ENCODE results near the gene CD3G.
"Not testable (repeated sequence)": the region's sequence is repeated elsewhere in the genome, so short reads cannot be mapped to it uniquely, and the experiment has no call there.

CD3G gene

DNA sequence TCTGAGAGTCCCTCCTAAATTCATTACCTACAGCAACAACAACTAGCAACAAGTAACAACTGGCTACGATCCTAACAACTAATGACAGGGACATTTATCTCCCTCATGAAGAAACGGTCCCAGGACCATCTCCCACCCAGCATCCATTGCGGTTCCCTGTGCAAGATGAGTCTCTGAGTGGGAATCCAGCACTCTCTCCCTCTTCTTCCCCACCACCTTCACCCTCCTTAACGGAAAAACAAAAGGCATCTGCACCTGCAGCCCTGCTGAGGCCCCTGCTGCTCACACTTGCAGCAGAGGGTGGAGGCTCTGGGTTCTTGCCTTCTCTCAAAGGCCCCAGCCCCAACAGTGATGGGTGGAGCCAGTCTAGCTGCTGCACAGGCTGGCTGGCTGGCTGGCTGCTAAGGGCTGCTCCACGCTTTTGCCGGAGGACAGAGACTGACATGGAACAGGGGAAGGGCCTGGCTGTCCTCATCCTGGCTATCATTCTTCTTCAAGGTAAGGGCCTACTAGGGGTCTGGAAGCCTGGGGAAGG lies at the start of gene CD3G:
CD3G (plus strand) TSS at position 364 of the 535 bp plus-strand sequence; CDS start at position 444, 80 bp downstream.
- peak; percentile 80 for DNase-seq (ENCODE audit: low spot score)

DNA sequence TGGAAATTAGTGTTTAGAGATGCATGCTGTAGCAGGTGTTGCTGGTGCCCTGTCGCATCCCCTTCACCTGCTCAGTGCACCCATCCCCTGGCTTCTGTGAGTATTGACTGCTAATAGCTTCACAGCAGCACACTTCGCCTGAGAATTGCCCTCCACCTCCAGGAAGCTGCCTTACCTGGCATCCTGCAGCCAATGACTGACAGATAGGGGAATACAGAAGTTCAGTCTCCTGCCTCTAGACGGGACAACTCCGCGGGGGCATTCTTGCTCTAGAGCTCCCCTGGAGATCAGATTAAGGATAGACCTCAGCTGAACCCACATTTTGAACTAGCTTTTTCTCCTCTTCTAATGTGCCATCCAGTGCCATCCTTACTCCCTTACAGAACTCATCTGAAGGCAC lies 48.9 kb upstream of the CD3G start:
- no peak for DNase-seq (ENCODE audit: low spot score)

DNA sequence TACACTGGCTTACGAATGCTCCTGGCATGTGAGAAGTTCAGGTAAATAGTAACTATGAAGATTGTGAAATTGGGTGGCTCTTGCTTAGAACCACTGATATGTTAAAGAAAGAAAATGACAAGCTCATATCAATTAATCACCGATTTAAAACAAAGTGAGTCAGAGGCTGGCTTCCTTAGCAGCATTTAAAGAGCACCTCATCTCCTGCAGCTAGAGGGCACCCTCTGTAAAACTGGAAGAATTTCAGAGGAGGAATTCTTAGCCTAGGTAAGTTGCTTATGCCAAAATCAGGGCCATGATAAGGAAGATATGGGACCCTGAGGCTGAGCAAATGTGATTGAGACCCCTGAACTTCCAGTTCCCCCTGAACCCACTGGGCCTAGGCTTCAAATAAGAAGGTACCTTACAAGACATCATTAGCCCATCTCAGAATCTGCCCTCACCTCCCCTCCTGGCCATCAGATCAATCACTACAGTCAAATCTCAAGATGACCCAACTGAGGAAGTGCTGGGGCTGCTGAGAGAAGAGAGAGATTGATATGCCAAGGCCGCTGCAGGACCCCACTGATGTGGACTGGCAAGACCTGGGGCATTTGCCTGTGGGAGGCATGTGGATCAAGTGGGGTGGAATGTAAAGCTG lies 48.2 kb upstream of the CD3G start:
- DNase-seq (ENCODE audit: low spot score) = peak; percentile 82

DNA sequence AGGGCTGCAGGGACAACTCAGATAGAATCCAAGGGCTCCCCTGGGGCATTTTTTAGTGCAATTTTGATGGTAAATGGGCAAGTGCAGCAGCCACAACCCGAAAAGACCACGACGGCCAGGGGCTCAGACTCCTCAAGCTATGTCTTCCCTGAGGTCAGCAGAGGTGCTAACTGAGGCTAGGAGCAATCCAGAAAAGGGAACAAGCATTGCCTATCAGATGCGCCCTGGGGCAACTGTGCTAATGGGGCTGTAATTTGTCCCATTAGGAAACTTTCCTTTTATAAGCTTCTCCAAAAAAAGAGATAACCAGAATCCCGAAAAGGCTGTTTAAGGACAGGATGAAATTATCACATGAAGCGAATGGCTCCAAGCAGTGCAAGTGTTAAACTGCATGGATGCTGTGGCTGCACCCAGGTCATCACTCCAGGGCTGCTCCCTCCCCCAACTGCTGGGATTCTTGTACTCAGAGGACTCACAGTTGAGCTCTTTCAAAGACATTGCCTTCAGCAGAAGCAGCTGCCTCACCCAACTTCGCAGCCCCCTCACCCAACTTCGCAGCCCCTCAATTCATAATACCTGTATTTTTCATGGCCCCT lies 42.4 kb upstream of the CD3G start:
- no peak for DNase-seq (ENCODE audit: low spot score)

DNA sequence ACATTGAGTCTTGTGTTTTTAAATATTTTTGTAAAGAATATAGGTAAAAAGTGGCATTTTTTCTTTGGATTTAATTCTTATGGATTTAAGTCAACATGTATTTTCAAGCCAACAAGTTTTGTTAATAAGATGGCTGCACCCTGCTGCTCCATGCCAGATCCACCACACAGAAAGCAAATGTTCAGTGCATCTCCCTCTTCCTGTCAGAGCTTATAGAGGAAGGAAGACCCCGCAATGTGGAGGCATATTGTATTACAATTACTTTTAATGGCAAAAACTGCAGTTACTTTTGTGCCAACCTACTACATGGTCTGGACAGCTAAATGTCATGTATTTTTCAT lies 39.9 kb upstream of the CD3G start:
- DNase-seq (ENCODE audit: low spot score) = no peak

DNA sequence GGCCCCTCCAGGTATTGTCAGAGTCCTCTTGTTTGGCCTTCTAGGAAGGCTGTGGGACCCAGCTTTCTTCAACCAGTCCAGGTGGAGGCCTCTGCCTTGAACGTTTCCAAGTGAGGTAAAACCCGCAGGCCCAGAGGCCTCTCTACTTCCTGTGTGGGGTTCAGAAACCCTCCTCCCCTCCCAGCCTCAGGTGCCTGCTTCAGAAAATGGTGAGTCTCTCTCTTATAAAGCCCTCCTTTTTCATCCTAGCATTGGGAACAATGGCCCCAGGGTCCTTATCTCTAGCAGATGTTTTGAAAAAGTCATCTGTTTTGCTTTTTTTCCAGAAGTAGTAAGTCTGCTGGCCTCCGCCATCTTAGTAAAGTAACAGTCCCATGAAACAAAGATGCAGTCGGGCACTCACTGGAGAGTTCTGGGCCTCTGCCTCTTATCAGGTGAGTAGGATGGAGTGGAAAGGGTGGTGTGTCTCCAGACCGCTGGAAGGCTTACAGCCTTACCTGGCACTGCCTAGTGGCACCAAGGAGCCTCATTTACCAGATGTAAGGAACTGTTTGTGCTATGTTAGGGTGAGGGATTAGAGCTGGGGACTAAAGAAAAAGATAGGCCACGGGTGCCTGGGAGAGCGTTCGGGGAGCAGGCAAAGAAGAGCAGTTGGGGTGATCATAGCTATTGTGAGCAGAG lies 39.4 kb upstream of the CD3G start, which contains the start of gene CD3E:
CD3E (plus strand) TSS at position 163 of the 681 bp plus-strand sequence; CDS start at position 386, 223 bp downstream.
- DNase-seq (ENCODE audit: low spot score) = peak; percentile 72

DNA sequence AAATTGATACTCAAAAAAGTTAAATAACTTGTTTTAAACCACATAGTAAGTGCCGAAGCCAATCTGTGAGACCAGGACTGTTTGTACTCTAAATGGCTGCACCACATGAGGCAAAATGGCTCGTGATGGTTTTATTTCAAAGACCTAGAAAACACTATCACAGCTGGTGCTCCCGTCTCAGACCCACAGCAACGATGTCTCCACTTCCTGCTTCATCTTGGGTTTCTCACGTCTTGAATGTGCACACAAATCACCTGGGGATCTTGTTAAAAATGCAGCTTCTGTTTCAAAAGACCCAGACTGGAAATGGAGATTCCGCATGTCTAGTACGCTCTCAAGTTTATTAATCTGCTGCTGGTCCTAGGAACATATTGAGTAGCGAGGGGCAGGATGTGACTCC lies 38.4 kb upstream of the CD3G start:
- DNase-seq (ENCODE audit: low spot score) = peak; percentile 67

DNA sequence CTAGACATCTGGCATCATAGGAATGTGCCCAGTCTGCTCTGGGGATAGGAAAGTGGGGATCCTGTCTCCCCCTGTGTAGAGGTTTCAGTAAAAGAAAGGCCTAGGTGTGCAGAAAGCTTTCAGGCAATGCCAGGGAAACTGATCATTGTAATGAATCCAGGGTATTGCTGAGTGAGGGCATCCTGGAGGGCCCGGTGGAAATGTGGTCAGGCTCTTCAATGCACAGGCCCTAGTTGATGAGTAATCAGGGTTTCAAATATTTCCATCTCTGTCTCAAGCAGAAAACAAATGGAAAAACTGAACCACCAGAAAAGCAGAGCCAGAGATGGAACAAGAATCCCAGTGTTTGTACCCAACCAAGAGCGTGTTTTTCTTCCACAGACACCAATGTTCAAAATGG lies 37.6 kb upstream of the CD3G start:
- peak; percentile 42 for DNase-seq (ENCODE audit: low spot score)

DNA sequence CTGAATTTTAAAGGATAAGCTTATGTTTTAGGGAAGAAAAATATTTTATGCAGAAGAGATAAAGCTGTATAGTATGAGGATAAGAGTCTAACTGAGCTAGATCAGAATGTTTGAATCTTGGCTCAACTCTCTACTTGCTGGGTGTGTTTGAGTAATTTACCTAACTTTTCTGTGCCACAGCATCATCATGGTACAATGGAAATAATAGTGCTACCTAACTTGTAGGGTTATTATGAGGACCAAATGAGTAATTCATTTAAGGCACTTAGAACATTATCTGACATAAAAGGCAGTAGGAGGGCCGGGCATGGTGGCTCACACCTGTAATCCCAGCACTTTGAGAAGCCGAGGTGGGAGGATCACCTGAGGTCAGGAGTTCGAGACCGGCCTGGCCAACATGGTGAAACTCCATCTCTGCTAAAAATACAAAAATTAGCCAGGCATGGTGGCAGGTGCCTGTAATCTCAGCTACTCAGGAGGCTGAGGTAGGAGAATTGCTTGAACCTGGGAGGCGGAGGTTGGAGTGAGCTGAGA lies 35.1 kb upstream of the CD3G start:
- not testable (repeated sequence) for DNase-seq (ENCODE audit: low spot score)

DNA sequence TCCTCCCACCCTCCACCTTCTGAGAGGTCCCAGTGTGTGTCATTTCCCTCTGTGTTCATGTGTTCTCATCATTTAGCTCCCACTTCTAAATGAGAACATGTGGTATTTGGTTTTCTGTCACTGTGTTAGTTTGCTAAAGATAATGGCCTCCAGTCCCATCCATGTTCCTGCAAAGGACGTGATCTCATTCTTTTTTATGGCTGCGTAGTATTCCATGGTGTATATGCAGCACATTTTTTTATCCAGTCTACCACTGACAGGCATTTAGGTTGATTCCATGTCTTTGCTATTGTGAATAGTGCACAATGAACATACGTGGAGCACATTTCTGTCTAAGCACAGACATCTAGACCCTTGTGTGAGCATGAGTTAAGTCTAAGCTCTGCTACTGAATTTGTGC lies 33.9 kb upstream of the CD3G start:
- DNase-seq (ENCODE audit: low spot score) = no peak

DNA sequence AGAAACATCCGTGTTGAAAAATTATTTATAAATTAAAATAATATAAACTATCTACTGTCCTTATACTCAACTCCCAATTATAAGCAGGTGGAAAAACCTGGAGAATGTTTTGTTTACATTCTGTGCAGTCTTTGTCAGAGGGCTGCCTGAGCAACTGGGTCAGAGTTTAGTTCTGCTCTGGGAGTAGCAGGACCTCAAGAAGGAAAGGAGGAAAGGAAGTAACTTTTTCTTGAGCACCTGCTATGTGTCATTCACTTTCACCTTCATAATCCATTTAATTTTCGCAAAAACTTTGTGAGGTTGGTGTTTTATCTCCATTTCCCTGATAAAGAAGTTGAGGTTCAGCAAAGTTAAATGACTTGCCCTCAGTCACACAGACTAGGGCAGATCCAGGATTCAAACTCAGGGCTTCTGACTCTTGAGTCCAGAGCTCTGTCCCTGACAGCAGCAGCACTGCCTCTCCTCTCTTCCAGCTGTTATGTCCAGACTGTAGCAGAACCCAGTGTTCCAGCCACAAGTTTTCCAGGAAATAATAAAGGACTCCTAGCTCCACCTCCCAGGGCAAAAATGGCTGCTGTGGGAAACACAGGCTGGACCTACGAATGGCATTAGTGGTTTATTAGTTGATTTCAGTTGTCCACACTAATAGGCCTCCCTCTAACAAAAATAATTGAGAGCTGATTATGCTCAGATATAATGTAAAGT lies 33.2 kb upstream of the CD3G start:
- no peak for DNase-seq (ENCODE audit: low spot score)

DNA sequence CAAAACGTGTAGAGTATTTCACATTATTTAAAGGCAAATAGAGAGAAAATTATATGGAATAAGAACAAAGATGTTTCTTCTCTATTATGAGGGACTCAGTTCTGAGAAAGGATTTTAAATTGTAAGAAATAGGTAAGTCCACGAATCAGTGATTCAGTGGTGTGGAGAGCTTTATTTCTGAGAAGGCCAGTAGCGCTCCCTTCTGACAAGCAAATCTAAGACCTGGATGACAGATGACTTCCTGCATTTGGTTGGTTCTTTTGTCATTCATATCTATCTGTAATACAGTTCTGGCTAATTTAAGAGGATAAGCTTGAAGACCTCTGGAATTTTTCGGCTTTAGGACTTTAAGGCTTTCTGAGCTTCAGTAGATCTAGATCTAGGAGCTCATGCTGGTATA lies 32.6 kb upstream of the CD3G start:
- peak; percentile 70 for DNase-seq (ENCODE audit: low spot score)

DNA sequence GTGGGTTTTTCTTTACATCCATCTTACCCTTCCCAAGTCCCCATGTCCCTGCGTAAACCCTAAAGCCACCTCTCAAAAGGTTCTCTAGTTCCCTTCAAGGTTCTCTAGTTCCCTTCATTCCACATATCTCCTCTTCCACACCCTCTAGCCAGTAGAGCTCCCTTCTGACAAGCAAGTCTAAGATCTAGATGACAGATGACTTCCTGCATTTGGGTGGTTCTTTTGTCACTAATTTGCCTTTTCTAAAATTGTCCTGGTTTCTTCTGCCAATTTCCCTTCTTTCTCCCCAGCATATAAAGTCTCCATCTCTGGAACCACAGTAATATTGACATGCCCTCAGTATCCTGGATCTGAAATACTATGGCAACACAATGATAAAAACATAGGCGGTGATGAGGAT lies 31.8 kb upstream of the CD3G start:
- no peak for DNase-seq (ENCODE audit: low spot score)

DNA sequence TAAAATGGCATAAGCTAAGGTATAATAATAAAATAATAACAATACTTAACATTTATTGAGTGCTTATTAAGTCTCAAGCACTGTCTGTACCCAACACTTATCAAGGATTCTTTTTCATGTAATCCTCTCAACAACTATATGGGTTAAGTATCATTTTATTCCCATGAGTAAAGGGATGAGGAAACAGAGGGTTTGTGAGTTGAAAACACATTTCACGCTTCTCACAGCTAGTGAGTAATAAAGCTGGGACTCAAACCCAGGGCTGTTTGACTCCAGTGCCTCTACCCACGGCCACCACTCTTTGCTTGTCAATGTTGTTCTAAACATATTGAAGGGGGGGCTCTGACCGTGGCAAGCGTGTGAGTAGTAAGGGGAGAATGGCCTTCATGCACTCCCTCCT lies 30.9 kb upstream of the CD3G start:
- no peak for DNase-seq (ENCODE audit: low spot score)

DNA sequence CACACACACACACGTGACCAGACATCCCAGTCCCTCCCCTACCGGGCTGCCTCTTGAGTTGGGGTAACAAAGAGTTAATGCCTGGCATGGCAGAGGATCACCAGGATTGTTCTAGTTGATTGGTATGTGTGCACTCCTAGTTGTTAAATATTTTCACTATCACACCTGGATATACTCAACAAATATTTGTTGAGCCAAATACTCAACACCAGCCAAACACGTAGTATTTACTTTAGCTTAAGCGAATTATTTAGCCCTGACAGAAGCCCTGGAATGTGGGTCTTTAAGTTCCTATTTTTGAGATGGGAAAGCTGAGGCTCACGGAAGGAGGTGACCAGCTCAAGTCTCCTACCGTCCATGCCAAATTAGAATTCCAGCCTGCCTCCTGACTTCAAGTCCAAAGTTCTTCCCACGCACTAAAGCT lies 29.1 kb upstream of the CD3G start:
- DNase-seq (ENCODE audit: low spot score) = no peak

DNA sequence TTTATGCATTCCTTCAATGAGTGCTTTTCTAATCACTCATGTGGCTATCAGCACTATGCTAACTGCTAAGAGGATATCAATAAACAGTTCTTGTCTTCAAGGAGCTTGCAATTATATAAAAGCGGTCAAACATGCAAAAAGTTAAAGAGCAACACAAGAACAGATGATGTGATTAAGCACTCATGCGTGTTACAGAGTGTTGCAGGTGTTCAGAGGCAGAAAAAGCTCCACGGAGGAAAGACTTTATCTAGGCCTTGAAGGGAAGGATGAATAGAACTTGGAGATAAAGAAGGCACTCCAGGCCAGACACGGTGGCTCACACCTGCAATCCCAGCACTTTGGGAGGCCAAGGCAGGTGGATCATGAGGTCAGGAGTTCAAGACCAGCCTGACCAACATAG lies 26.0 kb upstream of the CD3G start:
- no peak for DNase-seq (ENCODE audit: low spot score)

DNA sequence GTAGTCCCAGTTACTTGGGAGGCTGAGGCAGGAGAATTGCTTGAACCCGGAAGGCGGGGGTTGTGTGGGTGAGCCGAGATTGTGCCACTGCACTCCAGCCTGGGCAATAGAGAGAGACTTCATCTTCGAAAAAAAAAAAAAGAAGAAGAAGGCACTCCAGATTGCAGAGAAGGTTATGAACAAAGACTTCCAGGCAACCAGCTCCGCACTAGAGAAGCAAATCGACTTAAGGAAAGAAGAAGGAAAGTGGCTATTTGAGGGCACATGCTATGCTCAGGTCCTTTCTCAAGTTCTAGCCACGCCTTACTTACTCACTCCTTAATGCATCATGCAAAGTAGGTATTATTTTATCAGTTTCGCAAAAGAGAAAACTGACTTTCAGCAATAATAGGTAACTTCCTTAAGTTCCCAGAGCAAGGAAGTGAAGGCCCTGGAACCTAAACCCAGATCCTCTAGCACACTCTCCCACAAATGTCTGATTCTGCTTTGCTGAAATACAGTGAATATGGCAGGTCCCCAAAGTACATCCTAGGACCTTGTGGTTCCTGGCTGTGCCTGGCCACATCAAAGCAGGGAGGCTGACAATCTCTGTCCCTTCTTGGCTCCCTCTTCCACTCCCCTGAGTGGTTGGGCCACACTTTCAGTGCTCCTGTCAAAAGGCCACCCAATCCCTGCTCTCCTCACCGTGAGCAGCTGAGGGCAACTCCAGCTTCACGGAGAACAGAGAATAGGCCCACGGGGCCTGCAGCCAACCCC lies 25.4 kb upstream of the CD3G start:
- no peak for DNase-seq (ENCODE audit: low spot score)

DNA sequence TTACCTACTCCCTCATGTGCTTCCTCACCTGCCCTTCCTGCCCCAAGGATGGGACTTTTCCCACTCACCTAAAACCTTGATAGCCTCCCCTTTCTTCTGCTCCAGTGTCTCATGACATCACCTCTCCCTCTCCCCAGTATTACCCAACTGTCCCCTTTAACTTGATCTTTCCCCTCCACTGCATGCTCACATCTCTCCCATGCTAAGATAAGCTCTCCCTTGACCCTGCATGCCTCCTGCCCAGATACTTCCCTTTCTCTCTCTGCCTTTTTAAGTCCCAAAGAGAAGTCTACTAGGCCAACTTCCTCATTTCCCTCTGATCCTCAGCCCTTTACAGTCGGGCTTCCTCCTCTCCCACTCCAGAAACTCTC lies 24.8 kb upstream of the CD3G start:
- DNase-seq (ENCODE audit: low spot score) = no peak

DNA sequence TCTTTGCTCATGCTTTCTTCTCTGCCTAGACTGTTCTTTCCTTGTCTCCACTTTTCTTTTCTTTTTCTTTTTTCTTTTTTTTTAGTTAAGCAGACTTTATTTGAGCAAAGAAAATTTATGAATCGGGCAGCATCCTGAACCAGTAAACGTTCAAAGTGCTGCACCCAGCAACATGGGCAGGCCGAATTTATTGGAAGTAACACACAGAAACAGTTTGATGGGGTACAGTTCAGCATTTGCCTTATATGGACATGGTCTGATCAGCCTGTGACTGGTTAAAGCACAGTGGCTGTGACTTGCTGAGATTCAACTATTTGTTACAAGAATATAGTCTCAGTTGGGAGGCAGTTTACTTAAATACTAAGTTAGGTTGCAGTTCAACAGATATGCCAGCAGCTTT lies 23.6 kb upstream of the CD3G start:
- no peak for DNase-seq (ENCODE audit: low spot score)

DNA sequence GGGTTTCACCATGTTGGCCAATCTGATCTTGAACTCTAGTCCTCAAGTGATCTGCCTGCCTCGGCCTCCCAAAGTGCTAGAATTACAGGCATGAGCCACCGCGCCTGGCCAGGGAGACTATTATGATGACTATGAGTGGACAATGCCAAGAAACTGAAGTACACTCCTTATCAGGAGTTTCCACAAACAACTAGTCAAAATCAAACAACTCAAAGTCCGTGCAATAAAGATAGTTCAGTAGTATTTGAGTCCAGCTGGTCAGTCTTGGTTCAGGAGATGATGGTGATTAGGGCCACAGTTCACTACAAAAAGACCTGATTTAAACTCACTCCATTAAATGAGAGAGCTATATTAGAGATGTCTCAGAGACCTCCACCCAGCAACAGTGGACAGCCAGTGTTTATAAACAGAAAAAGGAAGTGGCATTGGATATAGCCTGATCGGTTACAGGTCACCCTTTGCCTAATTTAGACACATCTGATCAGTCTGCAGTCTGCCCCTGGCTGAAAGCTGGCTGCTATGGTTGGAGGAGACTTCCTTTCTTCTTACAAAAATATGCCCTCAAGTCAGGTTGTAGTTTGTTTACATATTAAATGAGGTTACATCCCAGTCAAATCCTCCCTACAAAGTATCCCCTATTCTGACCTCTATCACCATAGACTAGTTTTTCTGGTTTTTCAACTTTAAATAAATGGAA lies 22.6 kb upstream of the CD3G start:
- DNase-seq (ENCODE audit: low spot score) = no peak

DNA sequence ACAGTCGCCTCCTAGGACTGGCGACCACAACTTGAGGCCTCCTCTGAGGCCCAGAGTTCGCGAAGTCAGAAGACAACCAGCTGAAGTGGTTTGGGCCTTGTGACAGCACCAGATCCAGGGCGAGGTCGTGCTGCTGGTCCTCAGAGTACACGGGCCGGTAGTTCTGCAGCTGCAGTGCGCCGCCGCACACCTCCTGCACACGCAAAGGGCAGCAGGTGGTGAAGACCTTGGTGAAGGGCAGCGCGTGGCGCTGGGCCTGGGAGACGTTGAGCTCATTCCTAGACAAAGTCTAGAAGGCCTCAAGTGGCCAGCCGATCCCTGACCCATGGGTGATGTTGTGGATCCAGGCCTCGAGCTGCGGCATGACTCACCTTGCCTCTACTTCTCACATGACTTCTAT lies 21.4 kb upstream of the CD3G start:
- no peak for DNase-seq (ENCODE audit: low spot score)

Measured in CD4-positive, alpha-beta T cell treated with Interleukin-2 at 100 ng/mL for 4 hours (primary cell).